CMK (cell line): ENCODE measurements around the gene C1orf35.
A peak's percentile ranks its signal among the peaks of the same experiment; 100 is the strongest.

Experiments
- DNase-seq: peaks from one replicate; pipeline ENCODE4 v3.0.0-alpha.2; 2010; ENCODE audit warnings: low read depth

The C1orf35 gene

GRCh38 chr1:228094432-228095016, 8.6 kb downstream of the C1orf35 start:
- DNase-seq: no peak

- no peak for DNase-seq
Measured at GRCh38 chr1:228093050-228093906, 9.8 kb downstream of the C1orf35 start.

GRCh38 chr1:228092342-228093049, 10.6 kb downstream of the C1orf35 start:
- no peak for DNase-seq

GRCh38 chr1:228091084-228091483, 12.0 kb downstream of the C1orf35 start:
- no peak for DNase-seq

GRCh38 chr1:228090613-228091081, 12.5 kb downstream of the C1orf35 start:
- no peak for DNase-seq

- no peak for DNase-seq
Measured at GRCh38 chr1:228089519-228090380, 13.4 kb downstream of the C1orf35 start.

- no peak for DNase-seq
Measured at GRCh38 chr1:228088586-228089498, 14.3 kb downstream of the C1orf35 start.

GRCh38 chr1:228087771-228088251, 15.3 kb downstream of the C1orf35 start:
- DNase-seq: no peak

- DNase-seq: no peak
Measured at GRCh38 chr1:228085287-228085951, 17.7 kb downstream of the C1orf35 start.

- DNase-seq: no peak
Measured at GRCh38 chr1:228084797-228085196, 18.3 kb downstream of the C1orf35 start.

GRCh38 chr1:228084325-228084724, 18.8 kb downstream of the C1orf35 start:
- no peak for DNase-seq

- DNase-seq: no peak
Measured at GRCh38 chr1:228083871-228084278, 19.2 kb downstream of the C1orf35 start.

GRCh38 chr1:228082918-228083870, 19.9 kb downstream of the C1orf35 start:
- DNase-seq: no peak

- DNase-seq: peak; percentile 91
Measured at GRCh38 chr1:228082214-228082917, 20.8 kb downstream of the C1orf35 start, which contains the start of gene ARF1. Gene ARF1, plus strand, starts transcription at chr1:228082708. Its CDS starts 14,407 bp downstream, at chr1:228097115.

- no peak for DNase-seq
Measured at GRCh38 chr1:228081578-228082213, 21.4 kb downstream of the C1orf35 start.

- DNase-seq: no peak
Measured at GRCh38 chr1:228081144-228081543, 22.0 kb downstream of the C1orf35 start.

- no peak for DNase-seq
Measured at GRCh38 chr1:228079601-228080263, 23.4 kb downstream of the C1orf35 start.
